ENCODE measurements around the gene NUCB1.

NUCB1 gene

GRCh38 chr19:48954595-48955307, 54.6 kb downstream of the NUCB1 start, which contains the start of gene BAX:
Gene BAX (plus strand): TSS chr19:48954875. CDS start chr19:48954929, 54 bp downstream.
- H3K9me3 Mint-ChIP-seq = no peaks in the 10 kb centered on the region

GRCh38 chr19:48955308-48955958, 55.3 kb downstream of the NUCB1 start:
- Mint-ChIP-seq H3K4me1 (peaks cover 30% of the 10 kb centered on the region), H3K9me3 (no peaks in the 10 kb centered on the region), H3K27ac (peak overlapping the region; percentile 93), H3K4me3 (peak overlapping the region; percentile 79), H3K36me3 (peaks cover 63% of the 10 kb centered on the region)
- no peak for ATAC-seq
- no peak for DNase-seq (ENCODE audit: low spot score in 2 of 2)

More at GRCh38 chr19:48954595-48955307, 54.6 kb downstream of the NUCB1 start, which contains the start of gene BAX:
- H3K36me3 Mint-ChIP-seq = peaks cover 56% of the 10 kb centered on the region
- ATAC-seq = peak; percentile 89
- H3K4me1 Mint-ChIP-seq = peaks cover 30% of the 10 kb centered on the region
- DNase-seq (ENCODE audit: low spot score in 2 of 2) = peak; percentile 91 to 98
- H3K4me3 Mint-ChIP-seq = peak within 1 kb of the TSS; percentile 79
- H3K27ac Mint-ChIP-seq = peak within 1 kb of the TSS; percentile 93

GRCh38 chr19:48958006-48958405, 57.9 kb downstream of the NUCB1 start:
- peaks cover 53% of the 10 kb centered on the region for H3K4me1 Mint-ChIP-seq
- no peak overlapping the region for H3K4me3 Mint-ChIP-seq
- H3K36me3 Mint-ChIP-seq = peaks cover 89% of the 10 kb centered on the region
- H3K27ac Mint-ChIP-seq = no peak overlapping the region
- DNase-seq (ENCODE audit: low spot score in 2 of 2) = no peak
- ATAC-seq = no peak
- H3K9me3 Mint-ChIP-seq = no peaks in the 10 kb centered on the region

- Mint-ChIP-seq H3K27ac (peak overlapping the region; percentile 26), H3K4me1 (peaks cover 68% of the 10 kb centered on the region), H3K4me3 (no peak overlapping the region), H3K9me3 (no peaks in the 10 kb centered on the region), H3K36me3 (peaks cover 100% of the 10 kb centered on the region)
- ATAC-seq (no peak), DNase-seq (ENCODE audit: low spot score in 2 of 2) (no peak)
These were observed 59.5 kb downstream of the NUCB1 start for GRCh38 chr19:48959341-48960239.

GRCh38 chr19:48961051-48961649, 61.0 kb downstream of the NUCB1 start:
- H3K36me3 Mint-ChIP-seq = peaks cover 100% of the 10 kb centered on the region
- H3K4me1 Mint-ChIP-seq = peaks cover 73% of the 10 kb centered on the region
- peak overlapping the region; percentile 100 for H3K27ac Mint-ChIP-seq
- DNase-seq (ENCODE audit: low spot score in 2 of 2) (no peak), ATAC-seq (no peak)
- no peaks in the 10 kb centered on the region for H3K9me3 Mint-ChIP-seq
- H3K4me3 Mint-ChIP-seq = no peak overlapping the region

- DNase-seq (ENCODE audit: low spot score in 2 of 2) (no peak), ATAC-seq (no peak)
- Mint-ChIP-seq H3K9me3 (no peaks in the 10 kb centered on the region), H3K4me1 (peaks cover 73% of the 10 kb centered on the region), H3K4me3 (peak overlapping the region; percentile 100), H3K27ac (peak overlapping the region; percentile 100), H3K36me3 (peaks cover 100% of the 10 kb centered on the region)
These were observed 61.5 kb downstream of the NUCB1 start for GRCh38 chr19:48961673-48962028.

GRCh38 chr19:48962029-48962848, 62.1 kb downstream of the NUCB1 start:
- Mint-ChIP-seq H3K4me3 (peak overlapping the region; percentile 100), H3K36me3 (peaks cover 100% of the 10 kb centered on the region), H3K9me3 (no peaks in the 10 kb centered on the region), H3K4me1 (peaks cover 73% of the 10 kb centered on the region), H3K27ac (peak overlapping the region; percentile 100)
- ATAC-seq (peak; percentile 24), DNase-seq (ENCODE audit: low spot score in 2 of 2) (peak in 1 of 2 donors; percentile 71)

- no peak for ATAC-seq
- peaks cover 74% of the 10 kb centered on the region for H3K4me1 Mint-ChIP-seq
- peak overlapping the region; percentile 100 for H3K4me3 Mint-ChIP-seq
- H3K36me3 Mint-ChIP-seq = peaks cover 100% of the 10 kb centered on the region
- peak overlapping the region; percentile 100 for H3K27ac Mint-ChIP-seq
- no peaks in the 10 kb centered on the region for H3K9me3 Mint-ChIP-seq
- no peak for DNase-seq (ENCODE audit: low spot score in 2 of 2)
These were observed 62.7 kb downstream of the NUCB1 start for GRCh38 chr19:48962849-48963165.

- Mint-ChIP-seq H3K27ac (peak overlapping the region; percentile 100), H3K36me3 (peaks cover 100% of the 10 kb centered on the region), H3K4me1 (peaks cover 78% of the 10 kb centered on the region), H3K9me3 (no peaks in the 10 kb centered on the region), H3K4me3 (peak overlapping the region; percentile 100)
- peak; percentile 72 to 86 for DNase-seq (ENCODE audit: low spot score in 2 of 2)
- peak; percentile 54 for ATAC-seq
These were observed 63.5 kb downstream of the NUCB1 start for GRCh38 chr19:48963371-48964204.

GRCh38 chr19:48964205-48965039, 64.3 kb downstream of the NUCB1 start:
- H3K4me3 Mint-ChIP-seq = peak overlapping the region; percentile 100
- ATAC-seq = no peak
- H3K36me3 Mint-ChIP-seq = peaks cover 100% of the 10 kb centered on the region
- H3K4me1 Mint-ChIP-seq = peaks cover 74% of the 10 kb centered on the region
- H3K9me3 Mint-ChIP-seq = no peaks in the 10 kb centered on the region
- H3K27ac Mint-ChIP-seq = peak overlapping the region; percentile 100
- peak in 1 of 2 donors; percentile 61 for DNase-seq (ENCODE audit: low spot score in 2 of 2)

- peak; percentile 80 for ATAC-seq
- Mint-ChIP-seq H3K9me3 (no peaks in the 10 kb centered on the region), H3K27ac (peak within 1 kb of the TSS; percentile 100), H3K4me1 (peaks cover 74% of the 10 kb centered on the region), H3K4me3 (peak within 1 kb of the TSS; percentile 100), H3K36me3 (peaks cover 100% of the 10 kb centered on the region)
- peak; percentile 91 to 96 for DNase-seq (ENCODE audit: low spot score in 2 of 2)
These were observed 65.1 kb downstream of the NUCB1 start, which contains the start of gene FTL for GRCh38 chr19:48965040-48965805. Gene FTL (plus strand): TSS chr19:48965309. CDS start chr19:48965508, 199 bp downstream.

GRCh38 chr19:48965806-48966540, 65.9 kb downstream of the NUCB1 start:
- DNase-seq (ENCODE audit: low spot score in 2 of 2) (peak in 1 of 2 donors; percentile 75), ATAC-seq (peak; percentile 63)
- Mint-ChIP-seq H3K9me3 (no peaks in the 10 kb centered on the region), H3K36me3 (peaks cover 100% of the 10 kb centered on the region), H3K27ac (peak overlapping the region; percentile 100), H3K4me1 (peaks cover 77% of the 10 kb centered on the region), H3K4me3 (peak overlapping the region; percentile 100)
